ENCODE results near the gene OPCML. TPM values are rescaled to one million over a fixed set of nuclear protein-coding genes. Genes with fewer than 3 reads are reported as not detected.

The OPCML gene
- total RNA-seq, 1 experiment from 2014 or later, result not detected

- no peaks in the 10 kb centered on the region for H3K36me3 ChIP-seq (ENCODE audit: low read depth, low read length)
- H3F3A ChIP-seq (ENCODE audit: low read length, unreplicated experiment), result no peaks in the 10 kb centered on the region
- no TSS peak for BruUV-seq (replicated peaks)
- no peak overlapping the region for H3K9ac ChIP-seq (ENCODE audit: low read length)
- no peak overlapping the region for H3K27ac ChIP-seq (ENCODE audit: low read length)
- intact Hi-C loops (cut with micrococcal nuclease), result no loop called here
- CTCF ChIA-PET, result no interaction called here
- DNase-seq, result no peak
- H3K27me3 ChIP-seq (ENCODE audit: low read length), result peaks cover under 1% of the 10 kb centered on the region; the same call in 1 of the 2 replicates
- TF ChIP-seq EZH2 (IDR thresholded peaks at IDR 0.05; ENCODE audit: low read length, unreplicated experiment), result no peak
- no peak for TF ChIP-seq CTCF (conservative IDR thresholded peaks at IDR 0.05; ENCODE audit: low read depth, low read length)
- TF ChIP-seq EZH2phosphoT487 (IDR thresholded peaks at IDR 0.05; ENCODE audit: borderline replicate concordance, low read length), result no peak
- H3K9me2 ChIP-seq (replicated peaks; ENCODE audit: low read length), result no peaks in the 10 kb centered on the region
- no peak overlapping the region for H3K4me3 ChIP-seq (ENCODE audit: low read length)
- POLR2A ChIA-PET (ENCODE audit: unreplicated experiment), result no interaction called here
- H2AFZ ChIP-seq (ENCODE audit: low read length), result no peak overlapping the region
- H3K4me1 ChIP-seq (ENCODE audit: insufficient read depth, low read length), result no peaks in the 10 kb centered on the region
- H4K20me1 ChIP-seq (ENCODE audit: low read length), result no peaks in the 10 kb centered on the region
- H3K9me3 ChIP-seq (ENCODE audit: low read length), result peaks cover 23% of the 10 kb centered on the region; the same call in 1 of the 2 replicates
- no peaks in the 10 kb centered on the region for H3K79me2 ChIP-seq (ENCODE audit: low read length)
- no peak for ATAC-seq
- no peak overlapping the region for H3K4me2 ChIP-seq (ENCODE audit: low read length)
Measured at GRCh38 chr11:132914600-132914999, 617.7 kb downstream of the OPCML start.

GRCh38 chr11:132913886-132914285, 618.4 kb downstream of the OPCML start:
- BruUV-seq (replicated peaks), result no TSS peak
- TF ChIP-seq EZH2phosphoT487 (IDR thresholded peaks at IDR 0.05; ENCODE audit: borderline replicate concordance, low read length) (no peak), EZH2 (IDR thresholded peaks at IDR 0.05; ENCODE audit: low read length, unreplicated experiment) (no peak), CTCF (conservative IDR thresholded peaks at IDR 0.05; ENCODE audit: low read depth, low read length) (no peak)
- H3K9me2 ChIP-seq (replicated peaks; ENCODE audit: low read length), result no peaks in the 10 kb centered on the region
- POLR2A ChIA-PET (ENCODE audit: unreplicated experiment), result no interaction called here
- H3K27me3 ChIP-seq (ENCODE audit: low read length), result peaks cover 5% of the 10 kb centered on the region; the same call in 1 of the 2 replicates
- H3K9ac ChIP-seq (ENCODE audit: low read length), result no peak overlapping the region
- H4K20me1 ChIP-seq (ENCODE audit: low read length), result no peaks in the 10 kb centered on the region
- CTCF ChIA-PET, result no interaction called here
- no peaks in the 10 kb centered on the region for H3F3A ChIP-seq (ENCODE audit: low read length, unreplicated experiment)
- no peak overlapping the region for H3K4me2 ChIP-seq (ENCODE audit: low read length)
- DNase-seq (no peak), ATAC-seq (no peak)
- no peak overlapping the region for H3K27ac ChIP-seq (ENCODE audit: low read length)
- H3K4me1 ChIP-seq (ENCODE audit: insufficient read depth, low read length), result no peaks in the 10 kb centered on the region
- peaks cover 19% of the 10 kb centered on the region; the same call in 1 of the 2 replicates for H3K9me3 ChIP-seq (ENCODE audit: low read length)
- H2AFZ ChIP-seq (ENCODE audit: low read length), result no peak overlapping the region
- H3K79me2 ChIP-seq (ENCODE audit: low read length), result no peaks in the 10 kb centered on the region
- H3K4me3 ChIP-seq (ENCODE audit: low read length), result no peak overlapping the region
- H3K36me3 ChIP-seq (ENCODE audit: low read depth, low read length), result no peaks in the 10 kb centered on the region
- intact Hi-C loops (cut with micrococcal nuclease), result no loop called here

- no peak overlapping the region for H3K4me2 ChIP-seq (ENCODE audit: low read length)
- peaks cover 5% of the 10 kb centered on the region; the same call in 1 of the 2 replicates for H3K27me3 ChIP-seq (ENCODE audit: low read length)
- H3K36me3 ChIP-seq (ENCODE audit: low read depth, low read length), result no peaks in the 10 kb centered on the region
- H3K27ac ChIP-seq (ENCODE audit: low read length), result no peak overlapping the region
- no peak overlapping the region for H2AFZ ChIP-seq (ENCODE audit: low read length)
- H3K9me2 ChIP-seq (replicated peaks; ENCODE audit: low read length), result no peaks in the 10 kb centered on the region
- BruUV-seq (replicated peaks), result no TSS peak
- H4K20me1 ChIP-seq (ENCODE audit: low read length), result no peaks in the 10 kb centered on the region
- H3F3A ChIP-seq (ENCODE audit: low read length, unreplicated experiment), result no peaks in the 10 kb centered on the region
- DNase-seq (no peak), ATAC-seq (no peak)
- H3K9me3 ChIP-seq (ENCODE audit: low read length), result peaks cover 13% of the 10 kb centered on the region; the same call in 1 of the 2 replicates
- H3K4me1 ChIP-seq (ENCODE audit: insufficient read depth, low read length), result no peaks in the 10 kb centered on the region
- H3K9ac ChIP-seq (ENCODE audit: low read length), result no peak overlapping the region
- ChIA-PET CTCF (no interaction called here), POLR2A (ENCODE audit: unreplicated experiment) (no interaction called here)
- no peaks in the 10 kb centered on the region for H3K79me2 ChIP-seq (ENCODE audit: low read length)
- intact Hi-C loops (cut with micrococcal nuclease), result no loop called here
- H3K4me3 ChIP-seq (ENCODE audit: low read length), result no peak overlapping the region
- no peak for TF ChIP-seq EZH2phosphoT487 (IDR thresholded peaks at IDR 0.05; ENCODE audit: borderline replicate concordance, low read length)
- TF ChIP-seq CTCF (conservative IDR thresholded peaks at IDR 0.05; ENCODE audit: low read depth, low read length), result no peak
- TF ChIP-seq EZH2 (IDR thresholded peaks at IDR 0.05; ENCODE audit: low read length, unreplicated experiment), result no peak
Measured at GRCh38 chr11:132913295-132913694, 619.0 kb downstream of the OPCML start.

Measured in PC-3 (cell line).